22Rv1 (cell line): Measurements from ENCODE around the gene NFYA.

Source experiments
- CTCF ChIP-seq: fragments of 450-650 bp; IDR thresholded peaks from 2 replicates; pipeline ENCODE4 v1.5.1; 2017; ENCODE audit warnings: mild to moderate bottlenecking
- ZFX ChIP-seq: fragments of 450-650 bp; IDR thresholded peaks from 2 replicates; pipeline ENCODE4 v1.6.1; 2017; ENCODE audit warnings: antibody characterized with exemption, borderline replicate concordance

GRCh38 chr6:41056768-41057490 is 15.8 kb upstream of the NFYA start:
- no peak for TF ChIP-seq CTCF
- no peak for TF ChIP-seq ZFX
